HEK293 (cell line): Measurements from ENCODE around the gene CACNA2D4.

Experiments
- CTCF ChIA-PET: fragments of 350-600 bp; formaldehyde crosslinking; extraction: SDS; loops from one replicate; lab custom pipeline; 2021; ENCODE audit warnings: antibody characterized with exemption; lab: Yijun Ruan, JAX
- POLR2A ChIA-PET: fragments of 300-600 bp; formaldehyde crosslinking; extraction: SDS; loops from one replicate; lab custom pipeline; 2020; ENCODE audit warnings: antibody characterized with exemption, inconsistent platforms; lab: Yijun Ruan, JAX
- H3K27ac ChIP-seq: fragments of 200-500 bp; sonication (Bioruptor generic); 2 replicates; pipeline ENCODE4 v1.5.1; 2014; ENCODE audit warnings: low read depth, low read length, control low read depth, inconsistent platforms; ENCODE audit errors: extremely low read depth
- H3K36me3 ChIP-seq, 2 experiments: fragments of 200-500 bp in 1 of 2; sonication (Bioruptor generic) in 1 of 2; 1 replicate in 1 of 2; 2 replicates in 1 of 2; pipeline ENCODE4 v1.5.1; 2014 to 2017; ENCODE audit warnings: inconsistent platforms in 2 of 2, low read length in 2 of 2; ENCODE audit not compliant: control insufficient read depth in 2 of 2, insufficient read depth in 1 of 2
- H3K4me1 ChIP-seq: fragments of 200-500 bp; sonication (Bioruptor generic); 2 replicates; pipeline ENCODE4 v1.5.1; 2014; ENCODE audit warnings: mild to moderate bottlenecking, low read length, inconsistent platforms; ENCODE audit not compliant: control insufficient read depth, insufficient read depth
- H3K4me3 ChIP-seq: 2 replicates; pipeline ENCODE4 v1.5.1; 2011; ENCODE audit warnings: low read depth, mild to moderate bottlenecking, control low read depth, low read length, moderate library complexity
- H3K9me3 ChIP-seq: fragments of 200-500 bp; sonication (Bioruptor generic); 2 replicates; pipeline ENCODE4 v1.5.1; 2014; ENCODE audit warnings: low read depth, low read length, inconsistent platforms; ENCODE audit not compliant: control insufficient read depth, insufficient read depth
- ELK4 ChIP-seq: IDR thresholded peaks from 2 replicates; pipeline ENCODE4 v1.6.1; 2011; ENCODE audit warnings: mild to moderate bottlenecking, low read depth, low read length, borderline replicate concordance
- GLIS2 ChIP-seq: fragments of 450-650 bp; formaldehyde crosslinking; IDR thresholded peaks from 2 replicates; pipeline ENCODE4 v1.5.1; 2016; ENCODE audit warnings: missing biosample characterization, missing genetic modification characterization
- KLF16 ChIP-seq: fragments of 450-650 bp; formaldehyde crosslinking; IDR thresholded peaks from 2 replicates; pipeline ENCODE4 v1.5.1; 2017; ENCODE audit warnings: missing biosample characterization, missing genetic modification characterization
- KLF7 ChIP-seq: fragments of 450-650 bp; formaldehyde crosslinking; IDR thresholded peaks from 2 replicates; pipeline ENCODE4 v1.5.1; 2016; ENCODE audit warnings: missing biosample characterization, missing genetic modification characterization, borderline replicate concordance
- PRDM1 ChIP-seq: fragments of 450-650 bp; formaldehyde crosslinking; IDR thresholded peaks from 2 replicates; pipeline ENCODE4; 2016; ENCODE audit warnings: missing biosample characterization, missing genetic modification characterization
- RBAK ChIP-seq: fragments of 450-650 bp; formaldehyde crosslinking; IDR thresholded peaks from 2 replicates; pipeline ENCODE4 v1.5.1; 2016; ENCODE audit warnings: missing biosample characterization, missing genetic modification characterization
- ZBTB1 ChIP-seq: fragments of 450-650 bp; formaldehyde crosslinking; IDR thresholded peaks from 2 replicates; pipeline ENCODE4 v1.5.1; 2016; ENCODE audit warnings: missing biosample characterization, missing genetic modification characterization
- ZBTB49 ChIP-seq: fragments of 450-650 bp; formaldehyde crosslinking; IDR thresholded peaks from 2 replicates; pipeline ENCODE4 v1.5.1; 2016; ENCODE audit warnings: missing biosample characterization, missing genetic modification characterization, low read depth
- ZFP3 ChIP-seq: fragments of 450-650 bp; formaldehyde crosslinking; IDR thresholded peaks from 2 replicates; pipeline ENCODE4 v1.5.1; 2016; ENCODE audit warnings: low read depth, missing biosample characterization, missing genetic modification characterization
- ZFP69B ChIP-seq: fragments of 450-650 bp; formaldehyde crosslinking; IDR thresholded peaks from 2 replicates; pipeline ENCODE4 v1.5.1; 2016; ENCODE audit warnings: missing biosample characterization, missing genetic modification characterization
- ZNF140 ChIP-seq: fragments of 450-650 bp; formaldehyde crosslinking; IDR thresholded peaks from 2 replicates; pipeline ENCODE4 v1.5.1; 2016; ENCODE audit warnings: missing biosample characterization, missing genetic modification characterization
- ZNF184 ChIP-seq: fragments of 450-650 bp; IDR thresholded peaks from 2 replicates; pipeline ENCODE4 v1.5.1; 2018; ENCODE audit warnings: missing biosample characterization, mild to moderate bottlenecking, missing genetic modification characterization
- ZNF266 ChIP-seq: fragments of 450-650 bp; formaldehyde crosslinking; IDR thresholded peaks from 2 replicates; pipeline ENCODE4 v1.5.1; 2016; ENCODE audit warnings: missing biosample characterization, missing genetic modification characterization, low read depth
- ZNF292 ChIP-seq: fragments of 450-650 bp; formaldehyde crosslinking; IDR thresholded peaks from 2 replicates; pipeline ENCODE4 v1.5.1; 2016; ENCODE audit warnings: low read depth, missing biosample characterization, missing genetic modification characterization, borderline replicate concordance
- ZNF311 ChIP-seq: fragments of 450-650 bp; formaldehyde crosslinking; IDR thresholded peaks from 2 replicates; pipeline ENCODE4 v1.5.1; 2017; ENCODE audit warnings: missing biosample characterization, missing genetic modification characterization, borderline replicate concordance
- ZNF324 ChIP-seq: fragments of 450-650 bp; formaldehyde crosslinking; IDR thresholded peaks from 2 replicates; pipeline ENCODE4 v1.5.1; 2016; ENCODE audit warnings: missing biosample characterization, missing genetic modification characterization
- ZNF341 ChIP-seq: fragments of 450-650 bp; formaldehyde crosslinking; IDR thresholded peaks from 2 replicates; pipeline ENCODE4; 2016; ENCODE audit warnings: low read depth, missing biosample characterization, missing genetic modification characterization
- ZNF362 ChIP-seq: fragments of 450-650 bp; formaldehyde crosslinking; IDR thresholded peaks from 2 replicates; pipeline ENCODE4 v1.5.1; 2016; ENCODE audit warnings: missing biosample characterization, missing genetic modification characterization
- ZNF433 ChIP-seq: fragments of 450-650 bp; formaldehyde crosslinking; IDR thresholded peaks from 2 replicates; pipeline ENCODE4 v1.5.1; 2016; ENCODE audit warnings: missing biosample characterization, missing genetic modification characterization, low read depth
- ZNF473 ChIP-seq: fragments of 450-650 bp; formaldehyde crosslinking; IDR thresholded peaks from 2 replicates; pipeline ENCODE4 v1.5.1; 2017; ENCODE audit warnings: missing biosample characterization, missing genetic modification characterization
- ZNF692 ChIP-seq: fragments of 450-650 bp; formaldehyde crosslinking; IDR thresholded peaks from 2 replicates; pipeline ENCODE4 v1.5.1; 2016; ENCODE audit warnings: missing biosample characterization, missing genetic modification characterization
- ZNF791 ChIP-seq: fragments of 450-650 bp; formaldehyde crosslinking; IDR thresholded peaks from 2 replicates; pipeline ENCODE4 v1.5.1; 2016; ENCODE audit warnings: missing biosample characterization, missing genetic modification characterization
- ZNF792 ChIP-seq: fragments of 450-650 bp; formaldehyde crosslinking; IDR thresholded peaks from 2 replicates; pipeline ENCODE4 v1.5.1; 2016; ENCODE audit warnings: missing biosample characterization, missing genetic modification characterization
- TF ChIP-seq, protein P1 (sequence below): fragments of 450-650 bp; formaldehyde crosslinking; conservative IDR thresholded peaks from 2 replicates; pipeline ENCODE4 v1.5.1; 2016; ENCODE audit warnings: low read depth, missing biosample characterization, missing genetic modification characterization

Gene CACNA2D4

DNA sequence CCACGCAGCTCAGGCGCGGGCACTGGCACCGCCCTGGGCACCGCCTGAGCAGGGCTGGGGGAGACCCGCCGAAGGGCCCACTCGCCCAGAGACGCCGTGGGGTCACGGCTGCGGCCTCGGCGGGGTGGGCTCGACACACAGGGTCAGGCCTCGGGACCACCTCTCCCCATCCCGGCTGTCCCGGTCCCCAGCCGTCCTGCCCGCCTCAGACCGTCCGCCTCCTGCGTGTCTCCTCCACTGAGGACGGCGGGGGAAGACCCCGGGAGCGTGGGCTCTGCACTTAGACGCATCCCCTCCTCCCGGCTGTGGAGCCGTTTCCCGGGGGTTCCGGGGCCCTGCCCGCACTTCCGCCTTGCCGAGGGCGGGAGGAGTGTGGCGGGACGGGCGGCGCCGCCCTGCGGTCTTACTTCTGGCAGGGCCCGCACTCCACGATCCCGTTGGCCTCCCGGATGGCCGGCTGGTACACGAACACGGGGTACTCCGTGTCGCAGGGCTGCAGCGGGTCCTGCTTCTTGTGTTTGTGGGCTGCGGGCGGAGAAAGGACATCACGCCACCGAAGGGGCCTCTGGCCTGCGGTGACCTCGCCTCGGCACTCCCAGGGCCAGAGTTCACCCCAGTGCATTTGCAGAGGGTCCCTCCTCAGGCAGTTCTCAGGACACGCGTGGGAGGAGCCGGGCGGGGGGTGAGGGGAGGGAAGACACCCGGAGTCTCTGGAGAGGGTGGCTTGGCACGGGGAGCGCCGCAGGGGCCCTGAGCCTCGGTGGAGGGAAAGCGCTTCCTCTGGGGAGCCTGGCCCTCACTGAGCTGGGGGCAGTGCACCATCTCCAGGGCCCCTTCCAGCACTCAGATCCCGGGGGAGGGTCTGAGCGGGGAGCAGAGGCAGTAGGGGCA is 121.2 kb downstream of the CACNA2D4 start (continued):
- TF ChIP-seq ZNF362 (tag by site-specific recombination) (no peak), ZNF433 (tag by site-specific recombination) (no peak), KLF7 (tag by site-specific recombination) (no peak), ZNF792 (tag by site-specific recombination) (no peak)

DNA sequence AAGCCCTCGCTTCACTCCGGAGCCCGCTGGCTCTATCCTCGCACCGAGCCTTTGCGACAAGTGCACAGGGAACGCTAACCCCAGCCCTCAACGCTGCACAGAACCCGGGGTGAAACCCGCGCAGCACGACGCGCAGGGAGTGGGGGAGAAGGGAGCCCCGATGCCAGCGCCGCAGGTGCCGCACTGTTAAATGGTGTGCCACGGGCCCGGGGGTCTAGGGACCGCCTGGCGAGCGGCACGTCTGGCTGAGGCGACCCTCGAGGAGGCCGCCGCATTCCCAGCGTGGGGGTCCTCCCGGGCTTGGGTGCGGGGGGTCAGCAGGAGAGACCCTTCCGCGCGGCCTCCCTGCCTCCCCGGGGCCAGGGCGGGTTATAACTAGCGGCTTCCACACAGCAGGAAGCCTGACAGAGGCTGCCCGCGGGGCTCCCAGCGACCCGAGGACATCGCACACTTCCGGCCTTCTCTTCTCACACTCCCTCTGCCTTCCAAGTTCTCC is 121.9 kb downstream of the CACNA2D4 start:
- no peak for TF ChIP-seq ZNF292 (tag by site-specific recombination)
- no peak for TF ChIP-seq ZNF341 (tag by site-specific recombination)
- no peak for TF ChIP-seq ZNF140 (tag by site-specific recombination)
- no peak for TF ChIP-seq KLF16 (tag by site-specific recombination)
- no peak for TF ChIP-seq ZNF266 (tag by site-specific recombination)
- TF ChIP-seq ZFP69B (tag by site-specific recombination), result no peak
- TF ChIP-seq PRDM1 (tag by site-specific recombination), result no peak
- TF ChIP-seq ZFP3, result no peak; the same call in 1 of the 2 replicates
- no peak for TF ChIP-seq RBAK (tag by site-specific recombination)
- no peak for TF ChIP-seq ZNF311
- no peak for TF ChIP-seq ZBTB1 (tag by site-specific recombination)
- TF ChIP-seq, protein P1, sequence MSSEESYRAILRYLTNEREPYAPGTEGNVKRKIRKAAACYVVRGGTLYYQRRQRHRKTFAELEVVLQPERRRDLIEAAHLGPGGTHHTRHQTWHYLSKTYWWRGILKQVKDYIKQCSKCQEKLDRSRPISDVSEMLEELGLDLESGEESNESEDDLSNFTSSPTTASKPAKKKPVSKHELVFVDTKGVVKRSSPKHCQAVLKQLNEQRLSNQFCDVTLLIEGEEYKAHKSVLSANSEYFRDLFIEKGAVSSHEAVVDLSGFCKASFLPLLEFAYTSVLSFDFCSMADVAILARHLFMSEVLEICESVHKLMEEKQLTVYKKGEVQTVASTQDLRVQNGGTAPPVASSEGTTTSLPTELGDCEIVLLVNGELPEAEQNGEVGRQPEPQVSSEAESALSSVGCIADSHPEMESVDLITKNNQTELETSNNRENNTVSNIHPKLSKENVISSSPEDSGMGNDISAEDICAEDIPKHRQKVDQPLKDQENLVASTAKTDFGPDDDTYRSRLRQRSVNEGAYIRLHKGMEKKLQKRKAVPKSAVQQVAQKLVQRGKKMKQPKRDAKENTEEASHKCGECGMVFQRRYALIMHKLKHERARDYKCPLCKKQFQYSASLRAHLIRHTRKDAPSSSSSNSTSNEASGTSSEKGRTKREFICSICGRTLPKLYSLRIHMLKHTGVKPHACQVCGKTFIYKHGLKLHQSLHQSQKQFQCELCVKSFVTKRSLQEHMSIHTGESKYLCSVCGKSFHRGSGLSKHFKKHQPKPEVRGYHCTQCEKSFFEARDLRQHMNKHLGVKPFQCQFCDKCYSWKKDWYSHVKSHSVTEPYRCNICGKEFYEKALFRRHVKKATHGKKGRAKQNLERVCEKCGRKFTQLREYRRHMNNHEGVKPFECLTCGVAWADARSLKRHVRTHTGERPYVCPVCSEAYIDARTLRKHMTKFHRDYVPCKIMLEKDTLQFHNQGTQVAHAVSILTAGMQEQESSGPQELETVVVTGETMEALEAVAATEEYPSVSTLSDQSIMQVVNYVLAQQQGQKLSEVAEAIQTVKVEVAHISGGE (tag by site-specific recombination), result no peak
- no peak for TF ChIP-seq ZNF184
- no peak for TF ChIP-seq ELK4
- TF ChIP-seq ZNF473 (tag by site-specific recombination), result no peak
- TF ChIP-seq ZNF692, result no peak
- TF ChIP-seq ZNF791, result no peak
- TF ChIP-seq ZBTB49, result no peak
- no peak for TF ChIP-seq ZNF324 (tag by site-specific recombination)
- no peak for TF ChIP-seq GLIS2 (tag by site-specific recombination)
- TF ChIP-seq, all 188 proteins: peak for 0
- H3K36me3 ChIP-seq, result no peaks in the 10 kb centered on the region
- ChIA-PET CTCF (interaction anchor here (1.2 to 9.4 kb wide), 3 partner anchors 144 to 203 kb away, joined by 3 to 259 read pairs (median 53); no protein-coding TSS in a partner anchor), POLR2A (interaction anchor here (1.0 to 1.7 kb wide), 2 partner anchors 135 to 144 kb away, joined by 4 to 6 read pairs; no protein-coding TSS in a partner anchor)
- H3K9me3 ChIP-seq, result no peaks in the 10 kb centered on the region
- H3K4me3 ChIP-seq, result peak overlapping the region; percentile 22
- no peak overlapping the region for H3K27ac ChIP-seq
- H3K4me1 ChIP-seq, result no peaks in the 10 kb centered on the region; the same call in 1 of the 2 replicates
